Progenitor cell of endocrine pancreas (in vitro differentiated cells): ENCODE results near the gene MEF2A. TPM values are rescaled to one million over a fixed set of nuclear protein-coding genes. Genes with fewer than 3 reads are reported as not detected.
"Not testable (repeated sequence)": the region's sequence is repeated elsewhere in the genome, so short reads cannot be mapped to it uniquely, and the experiment has no call there.

Experiments
- DNase-seq: peaks from one replicate; pipeline ENCODE4 v3.0.0; 2021; ENCODE audit warnings: low spot score; ENCODE audit not compliant: unreplicated experiment
- H3K27ac Mint-ChIP-seq: 2 replicates; pipeline ENCODE4 v1.8.0; 2021; ENCODE audit warnings: mild to moderate bottlenecking, moderate library complexity, mixed read lengths
- H3K27me3 Mint-ChIP-seq: 2 replicates; pipeline ENCODE4 v1.8.0; 2021; ENCODE audit warnings: mixed read lengths
- H3K36me3 Mint-ChIP-seq: 2 replicates; pipeline ENCODE4 v1.8.0; 2022; ENCODE audit warnings: mixed read lengths; ENCODE audit not compliant: insufficient read depth
- H3K4me1 Mint-ChIP-seq: 2 replicates; pipeline ENCODE4 v1.8.0; 2021; ENCODE audit warnings: low read depth, mixed read lengths
- H3K4me3 Mint-ChIP-seq: 2 replicates; pipeline ENCODE4 v1.8.0; 2021; ENCODE audit warnings: low read depth, mild to moderate bottlenecking, moderate library complexity, mixed read lengths
- H3K9me3 Mint-ChIP-seq: 2 replicates; pipeline ENCODE4 v1.8.0; 2021; ENCODE audit warnings: low read depth, mixed read lengths
- CTCF ChIP-seq: fragments of 200-600 bp; sonication (generic); IDR thresholded peaks from one replicate; pipeline ENCODE4 v1.5.0; 2021; ENCODE audit warnings: antibody characterized with exemption, mild to moderate bottlenecking; ENCODE audit not compliant: unreplicated experiment
- total RNA-seq: library from RNA; stranded (reverse); gene quantifications from 2 replicates; pipeline ENCODE4 v1.2.1, GENCODE V29; 2021

Gene MEF2A
- total RNA-seq, 1 donor from 2014 or later: 36.2 TPM

- no peak overlapping the region for H3K4me3 Mint-ChIP-seq
- H3K27me3 Mint-ChIP-seq: no peaks in the 10 kb centered on the region
- peaks cover 16% of the 10 kb centered on the region for H3K4me1 Mint-ChIP-seq
- no peak overlapping the region for H3K27ac Mint-ChIP-seq
- TF ChIP-seq CTCF: peak; percentile 25
- peaks cover 8% of the 10 kb centered on the region for H3K9me3 Mint-ChIP-seq
- DNase-seq: no peak
- H3K36me3 Mint-ChIP-seq: peaks cover 16% of the 10 kb centered on the region
These were observed 164.1 kb downstream of the MEF2A start for GRCh38 chr15:99729920-99730319.

GRCh38 chr15:99731336-99732123, 165.7 kb downstream of the MEF2A start:
- H3K4me1 Mint-ChIP-seq: peaks cover 16% of the 10 kb centered on the region

GRCh38 chr15:99732124-99732750, 166.5 kb downstream of the MEF2A start:
- Mint-ChIP-seq H3K27me3 (no peaks in the 10 kb centered on the region), H3K9me3 (peaks cover 3% of the 10 kb centered on the region), H3K4me1 (peaks cover 16% of the 10 kb centered on the region), H3K36me3 (peaks cover 5% of the 10 kb centered on the region), H3K4me3 (peak overlapping the region; percentile 80), H3K27ac (peak overlapping the region; percentile 71)
- TF ChIP-seq CTCF: no peak
- DNase-seq: no peak

More at GRCh38 chr15:99731336-99732123, 165.7 kb downstream of the MEF2A start:
- Mint-ChIP-seq H3K4me3 (peak overlapping the region; percentile 80), H3K27me3 (no peaks in the 10 kb centered on the region), H3K36me3 (peaks cover 8% of the 10 kb centered on the region), H3K9me3 (peaks cover 3% of the 10 kb centered on the region), H3K27ac (no peak overlapping the region)
- no peak for DNase-seq
- no peak for TF ChIP-seq CTCF

- Mint-ChIP-seq H3K36me3 (peaks cover 5% of the 10 kb centered on the region), H3K27me3 (no peaks in the 10 kb centered on the region), H3K4me3 (peak overlapping the region; percentile 80), H3K27ac (peak overlapping the region; percentile 71), H3K9me3 (peaks cover 3% of the 10 kb centered on the region), H3K4me1 (peaks cover 16% of the 10 kb centered on the region)
- DNase-seq: peak; percentile 28
- TF ChIP-seq CTCF: no peak
These were observed 167.0 kb downstream of the MEF2A start for GRCh38 chr15:99732751-99733267.

GRCh38 chr15:99733268-99734039, 167.7 kb downstream of the MEF2A start, which contains the start of gene LYSMD4:
TSS of gene LYSMD4 (minus strand) at chr15:99733437. CDS start at chr15:99731999, 1,438 bp downstream.
- Mint-ChIP-seq H3K27ac (peak within 1 kb of the TSS; percentile 97), H3K4me1 (peaks cover 16% of the 10 kb centered on the region), H3K27me3 (no peaks in the 10 kb centered on the region), H3K4me3 (peak within 1 kb of the TSS; percentile 81), H3K36me3 (peaks cover 5% of the 10 kb centered on the region), H3K9me3 (peaks cover 3% of the 10 kb centered on the region)
- peak; percentile 97 for DNase-seq
- TF ChIP-seq CTCF: no peak

- H3K27ac Mint-ChIP-seq: peak overlapping the region; percentile 97
- peaks cover 16% of the 10 kb centered on the region for H3K4me1 Mint-ChIP-seq
- DNase-seq, H3K9me3 Mint-ChIP-seq, H3K27me3 Mint-ChIP-seq, H3K36me3 Mint-ChIP-seq: not testable (repeated sequence)
- peak overlapping the region; percentile 81 for H3K4me3 Mint-ChIP-seq
These were observed 168.2 kb downstream of the MEF2A start for GRCh38 chr15:99734040-99734291.
